GM21381 (cell line): ENCODE measurements around the gene OPRL1.

Experiments
- ATAC-seq: cut with Tn5 transposase; IDR thresholded peaks from one replicate; pipeline ENCODE4 v1.9.1; 2021; ENCODE audit warnings: mild to moderate bottlenecking, moderate library complexity; ENCODE audit not compliant: unreplicated experiment

OPRL1 gene

GRCh38 chr20:64139199-64140060, 59.5 kb downstream of the OPRL1 start:
- no peak for ATAC-seq

- ATAC-seq = no peak
Observed at GRCh38 chr20:64140061-64140931, 60.4 kb downstream of the OPRL1 start.

- no peak for ATAC-seq
Observed at GRCh38 chr20:64140956-64141355, 61.1 kb downstream of the OPRL1 start.

GRCh38 chr20:64142590-64142989, 62.7 kb downstream of the OPRL1 start:
- ATAC-seq = no peak

GRCh38 chr20:64143018-64143801, 63.3 kb downstream of the OPRL1 start:
- ATAC-seq = no peak

GRCh38 chr20:64144144-64144912, 64.4 kb downstream of the OPRL1 start:
- no peak for ATAC-seq

GRCh38 chr20:64145458-64146300, 65.8 kb downstream of the OPRL1 start:
- no peak for ATAC-seq

GRCh38 chr20:64146301-64146935, 66.5 kb downstream of the OPRL1 start:
- ATAC-seq = no peak

GRCh38 chr20:64146936-64147477, 67.1 kb downstream of the OPRL1 start:
- no peak for ATAC-seq

GRCh38 chr20:64148581-64148980, 68.7 kb downstream of the OPRL1 start:
- ATAC-seq = no peak

GRCh38 chr20:64149141-64149540, 69.3 kb downstream of the OPRL1 start:
- no peak for ATAC-seq

GRCh38 chr20:64149809-64150560, 70.1 kb downstream of the OPRL1 start:
- ATAC-seq = no peak
